Astrocyte of the spinal cord (primary cell): ENCODE data around the gene CDKN2B-AS1.
A peak's percentile ranks its signal among the peaks of the same experiment; 100 is the strongest.
"Not testable (repeated sequence)": the region's sequence is repeated elsewhere in the genome, so short reads cannot be mapped to it uniquely, and the experiment has no call there.

Experiments
- DNase-seq: peaks from one replicate; pipeline ENCODE4 v3.0.0; 2011; ENCODE audit warnings: low read depth, low spot score
- H3K4me3 ChIP-seq: 2 replicates; pipeline ENCODE4 v1.5.1; 2011; ENCODE audit warnings: low read depth, mild to moderate bottlenecking, low read length, moderate library complexity
- CTCF ChIP-seq: IDR thresholded peaks from 2 replicates; pipeline ENCODE4 v1.5.1; 2012; ENCODE audit warnings: low read depth, mild to moderate bottlenecking, low read length, inconsistent platforms
- in situ Hi-C: cut with HindIII; loops from 2 replicates; pipeline ENCODE4 v1.10.0; 2017; ENCODE audit warnings: low sequenced_read_pairs

CDKN2B-AS1 gene

GRCh38 chr9:22050924-22051323 is 56.3 kb downstream of the CDKN2B-AS1 start:
- TF ChIP-seq CTCF: no peak
- no peak overlapping the region for H3K4me3 ChIP-seq
- in situ Hi-C loops: no loop called here
- DNase-seq: no peak

- H3K4me3 ChIP-seq: no peak overlapping the region
- peak; percentile 99 for DNase-seq
- TF ChIP-seq CTCF: no peak
- in situ Hi-C loops: no loop called here
Measured at GRCh38 chr9:22052376-22052945, 57.9 kb downstream of the CDKN2B-AS1 start.

GRCh38 chr9:22053178-22053577 is 58.6 kb downstream of the CDKN2B-AS1 start:
- no peak for TF ChIP-seq CTCF
- in situ Hi-C loops: no loop called here
- no peak overlapping the region for H3K4me3 ChIP-seq
- DNase-seq: no peak

GRCh38 chr9:22054076-22054475 is 59.5 kb downstream of the CDKN2B-AS1 start:
- no peak for TF ChIP-seq CTCF
- DNase-seq: no peak
- in situ Hi-C loops: no loop called here
- no peak overlapping the region for H3K4me3 ChIP-seq

- DNase-seq: no peak
- in situ Hi-C loops: no loop called here
- no peak for TF ChIP-seq CTCF
- no peak overlapping the region for H3K4me3 ChIP-seq
Measured at GRCh38 chr9:22054529-22054928, 59.9 kb downstream of the CDKN2B-AS1 start.

- in situ Hi-C loops: no loop called here
- no peak overlapping the region for H3K4me3 ChIP-seq
- no peak for DNase-seq
- no peak for TF ChIP-seq CTCF
Measured at GRCh38 chr9:22055090-22055489, 60.5 kb downstream of the CDKN2B-AS1 start.

- no peak for DNase-seq
- no peak for TF ChIP-seq CTCF
- H3K4me3 ChIP-seq: no peak overlapping the region
- in situ Hi-C loops: no loop called here
Measured at GRCh38 chr9:22056402-22056801, 61.8 kb downstream of the CDKN2B-AS1 start.

GRCh38 chr9:22057972-22058371 is 63.4 kb downstream of the CDKN2B-AS1 start:
- in situ Hi-C loops, H3K4me3 ChIP-seq, DNase-seq: not testable (repeated sequence)
